SU-DHL-6 (cell line): ENCODE measurements around the gene ITGAV.

Experiments used
- H2AFZ ChIP-seq: fragments of 200-600 bp; sonication (generic); 2 replicates; pipeline ENCODE4 v1.6.1; 2014; ENCODE audit warnings: low read depth, mild to moderate bottlenecking, moderate library complexity, mixed read lengths, antibody characterized with exemption, low read length; ENCODE audit not compliant: severe bottlenecking
- H3F3A ChIP-seq: fragments of 200-600 bp; shearing (Covaris generic); 2 replicates; pipeline ENCODE4 v1.6.0; 2016; ENCODE audit warnings: antibody characterized with exemption, mild to moderate bottlenecking; ENCODE audit not compliant: insufficient read depth
- H3K27ac ChIP-seq: fragments of 200-600 bp; sonication (generic); 2 replicates; pipeline ENCODE4 v1.5.1; 2016; ENCODE audit warnings: low read depth, mild to moderate bottlenecking, low read length, moderate library complexity, mixed read lengths
- H3K27me3 ChIP-seq: fragments of 200-600 bp; sonication (generic), shearing (Covaris generic); 2 replicates; pipeline ENCODE4 v1.6.0; 2014; ENCODE audit warnings: mild to moderate bottlenecking, low read length
- H3K36me3 ChIP-seq: fragments of 200-600 bp; sonication (generic); 2 replicates; pipeline ENCODE4 v1.6.1; 2014; ENCODE audit warnings: mild to moderate bottlenecking, low read length, mixed read lengths
- H3K4me2 ChIP-seq: fragments of 300-600, 200-600 bp; shearing (Covaris generic), sonication (generic); 2 replicates; pipeline ENCODE4 v1.6.0; 2014; ENCODE audit warnings: low read length, low read depth, mild to moderate bottlenecking; ENCODE audit not compliant: poor library complexity, severe bottlenecking
- H3K4me3 ChIP-seq: fragments of 200-600 bp; sonication (generic); 2 replicates; pipeline ENCODE4 v1.5.1; 2014; ENCODE audit warnings: antibody characterized with exemption, low read length, mild to moderate bottlenecking, mixed read lengths; ENCODE audit not compliant: insufficient read depth, poor library complexity, severe bottlenecking
- H3K79me2 ChIP-seq: fragments of 200-600 bp; sonication (generic); 2 replicates; pipeline ENCODE4 v1.6.1; 2014; ENCODE audit warnings: mild to moderate bottlenecking, low read length, moderate library complexity; ENCODE audit not compliant: insufficient read depth
- H3K9ac ChIP-seq: fragments of 200-600 bp; sonication (generic); 2 replicates; pipeline ENCODE4 v1.7.0; 2014; ENCODE audit warnings: mild to moderate bottlenecking, low read length
- H3K9me2 ChIP-seq: fragments of 200-600 bp; sonication (generic); replicated peaks from 2 replicates; pipeline ENCODE4 v1.6.1; 2014; ENCODE audit warnings: low read length; ENCODE audit not compliant: insufficient read depth
- H3K9me3 ChIP-seq: fragments of 200-600 bp; sonication (generic); 2 replicates; pipeline ENCODE4 v1.6.1; 2014; ENCODE audit warnings: low read length, mixed read lengths; ENCODE audit not compliant: insufficient read depth
- H4K20me1 ChIP-seq: fragments of 200-600 bp; sonication (generic); 2 replicates; pipeline ENCODE4 v1.6.1; 2014; ENCODE audit warnings: low read depth, mild to moderate bottlenecking, antibody characterized with exemption, low read length, moderate library complexity, mixed read lengths
- EZH2phosphoT487 ChIP-seq: fragments of 200-600 bp; sonication (generic), shearing (Covaris generic); conservative IDR thresholded peaks from 2 replicates; pipeline ENCODE4 v1.6.1; 2018; ENCODE audit warnings: mild to moderate bottlenecking, antibody characterized with exemption, low read length, moderate library complexity, mixed read lengths
- TF ChIP-seq, protein P1 (sequence below): fragments of 200-600 bp; sonication (generic); IDR thresholded peaks from one replicate; pipeline ENCODE4 v1.5.1; 2017; ENCODE audit warnings: antibody characterized with exemption, mild to moderate bottlenecking, low read length, moderate library complexity; ENCODE audit not compliant: insufficient read depth, poor library complexity, severe bottlenecking

The ITGAV gene

DNA sequence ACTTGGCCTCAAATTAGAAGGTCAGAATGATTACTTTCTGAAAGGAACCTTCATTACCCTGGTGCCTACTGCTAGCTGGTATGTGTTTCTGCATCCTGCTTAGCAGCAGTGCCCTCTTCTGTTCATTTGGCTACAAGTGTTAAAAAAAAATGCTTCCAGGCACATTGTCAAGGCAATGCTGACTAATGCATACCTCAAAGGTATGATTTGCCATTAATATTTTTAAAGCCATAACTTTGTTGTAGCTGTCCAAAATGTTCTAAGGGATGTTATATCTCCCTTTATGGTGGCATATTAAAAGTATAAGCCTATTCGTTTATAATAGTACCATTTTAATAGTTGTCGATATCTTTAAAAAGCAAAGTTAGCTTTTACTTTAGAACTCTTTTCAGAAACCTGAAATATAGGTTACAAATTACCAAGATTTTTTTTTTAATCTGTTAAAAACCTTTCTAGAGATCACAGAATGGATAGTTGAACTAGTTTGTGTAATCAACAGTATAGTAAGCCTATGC, 52.0 kb downstream of the ITGAV start:
- Histone ChIP-seq H3K9ac (no peak overlapping the region), H2AFZ (no peak overlapping the region), H3K27ac (no peak overlapping the region), H3K4me2 (no peak overlapping the region), H3K9me2 (no peaks in the 10 kb centered on the region), H3K4me3 (no peak overlapping the region), H3K36me3 (no peaks in the 10 kb centered on the region), H3K9me3 (no peaks in the 10 kb centered on the region), H3K79me2 (no peaks in the 10 kb centered on the region), H3K27me3 (no peaks in the 10 kb centered on the region), H3F3A (no peaks in the 10 kb centered on the region), H4K20me1 (no peaks in the 10 kb centered on the region)
- TF ChIP-seq, protein P1, sequence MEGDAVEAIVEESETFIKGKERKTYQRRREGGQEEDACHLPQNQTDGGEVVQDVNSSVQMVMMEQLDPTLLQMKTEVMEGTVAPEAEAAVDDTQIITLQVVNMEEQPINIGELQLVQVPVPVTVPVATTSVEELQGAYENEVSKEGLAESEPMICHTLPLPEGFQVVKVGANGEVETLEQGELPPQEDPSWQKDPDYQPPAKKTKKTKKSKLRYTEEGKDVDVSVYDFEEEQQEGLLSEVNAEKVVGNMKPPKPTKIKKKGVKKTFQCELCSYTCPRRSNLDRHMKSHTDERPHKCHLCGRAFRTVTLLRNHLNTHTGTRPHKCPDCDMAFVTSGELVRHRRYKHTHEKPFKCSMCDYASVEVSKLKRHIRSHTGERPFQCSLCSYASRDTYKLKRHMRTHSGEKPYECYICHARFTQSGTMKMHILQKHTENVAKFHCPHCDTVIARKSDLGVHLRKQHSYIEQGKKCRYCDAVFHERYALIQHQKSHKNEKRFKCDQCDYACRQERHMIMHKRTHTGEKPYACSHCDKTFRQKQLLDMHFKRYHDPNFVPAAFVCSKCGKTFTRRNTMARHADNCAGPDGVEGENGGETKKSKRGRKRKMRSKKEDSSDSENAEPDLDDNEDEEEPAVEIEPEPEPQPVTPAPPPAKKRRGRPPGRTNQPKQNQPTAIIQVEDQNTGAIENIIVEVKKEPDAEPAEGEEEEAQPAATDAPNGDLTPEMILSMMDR: peak; percentile 47
- TF ChIP-seq EZH2phosphoT487: no peak

DNA sequence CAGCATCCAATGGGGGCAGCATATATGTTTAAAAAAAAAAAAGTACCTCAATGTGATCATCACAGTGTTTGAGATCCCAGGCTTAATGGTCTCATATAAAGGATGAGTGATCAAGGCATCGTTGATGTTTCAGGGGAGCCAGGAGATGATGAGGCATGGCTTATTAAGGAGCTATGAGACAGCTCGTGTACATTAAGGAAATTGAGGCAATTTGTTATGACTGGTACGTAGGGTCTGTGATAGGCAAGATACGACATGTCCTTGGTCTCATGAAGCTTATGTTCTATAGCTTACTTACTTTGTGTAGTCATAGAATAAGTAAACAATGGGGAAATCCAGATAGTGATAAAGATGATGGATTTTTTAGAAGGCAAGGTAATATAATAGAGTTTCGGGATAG, 54.9 kb downstream of the ITGAV start:
- no peaks in the 10 kb centered on the region for H3K79me2 ChIP-seq
- H3K9me3 ChIP-seq: no peaks in the 10 kb centered on the region
- no peak overlapping the region for H3K4me2 ChIP-seq
- no peaks in the 10 kb centered on the region for H4K20me1 ChIP-seq
- H3K27ac ChIP-seq: no peak overlapping the region
- H3K9ac ChIP-seq: no peak overlapping the region
- H3K36me3 ChIP-seq: no peaks in the 10 kb centered on the region
- no peaks in the 10 kb centered on the region; the same call in 1 of the 2 replicates for H3F3A ChIP-seq
- H2AFZ ChIP-seq: no peak overlapping the region
- H3K4me3 ChIP-seq: no peak overlapping the region
- TF ChIP-seq, protein P1: no peak
- no peak for TF ChIP-seq EZH2phosphoT487
- no peaks in the 10 kb centered on the region for H3K27me3 ChIP-seq
- no peaks in the 10 kb centered on the region for H3K9me2 ChIP-seq

DNA sequence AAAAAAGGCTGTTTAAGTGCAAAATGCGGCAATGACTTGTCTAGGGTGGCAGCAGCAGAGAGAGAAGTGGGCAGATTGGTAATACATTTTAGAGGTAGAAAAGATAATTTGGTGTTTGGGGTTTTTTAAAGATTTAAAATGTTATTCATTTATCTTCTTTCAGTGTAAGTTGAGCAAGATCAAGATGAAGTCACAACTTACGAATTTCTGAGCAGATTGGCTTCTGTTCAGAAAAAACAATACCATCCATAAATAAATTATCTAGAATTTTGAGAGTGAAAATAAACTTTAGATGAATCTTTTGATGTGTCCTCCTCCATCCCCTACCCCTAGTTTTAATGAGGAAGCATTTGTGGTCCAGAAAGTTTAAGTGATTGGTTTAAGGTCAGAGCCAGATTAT, 56.1 kb downstream of the ITGAV start:
- no peaks in the 10 kb centered on the region; the same call in 1 of the 2 replicates for H3F3A ChIP-seq
- H3K79me2 ChIP-seq: no peaks in the 10 kb centered on the region
- no peaks in the 10 kb centered on the region for H3K9me2 ChIP-seq
- TF ChIP-seq, protein P1: no peak
- TF ChIP-seq EZH2phosphoT487: no peak
- H3K27ac ChIP-seq: no peak overlapping the region
- H3K4me3 ChIP-seq: no peak overlapping the region
- H3K36me3 ChIP-seq: no peaks in the 10 kb centered on the region
- H4K20me1 ChIP-seq: no peaks in the 10 kb centered on the region
- no peak overlapping the region for H2AFZ ChIP-seq
- no peaks in the 10 kb centered on the region for H3K9me3 ChIP-seq
- H3K27me3 ChIP-seq: no peaks in the 10 kb centered on the region
- H3K4me2 ChIP-seq: no peak overlapping the region
- no peak overlapping the region for H3K9ac ChIP-seq
